Dedifferentiated amniotic fluid mesenchymal stem cell (primary cell): ENCODE measurements around the gene NLRC5.
A peak's percentile ranks its signal among the peaks of the same experiment; 100 is the strongest.
"Not testable (repeated sequence)": the region's sequence is repeated elsewhere in the genome, so short reads cannot be mapped to it uniquely, and the experiment has no call there.

Experiments used
- DNase-seq: peaks from one replicate; pipeline ENCODE4 v3.0.0-alpha.2; 2016; ENCODE audit errors: extremely low spot score

NLRC5 gene

GRCh38 chr16:56980792-56981724 is 8.3 kb upstream of the NLRC5 start:
- no peak for DNase-seq

- no peak for DNase-seq
These were observed 7.6 kb upstream of the NLRC5 start for GRCh38 chr16:56981729-56982271.

- no peak for DNase-seq
These were observed 6.7 kb upstream of the NLRC5 start for GRCh38 chr16:56982695-56983094.

GRCh38 chr16:56983211-56983751 is 6.1 kb upstream of the NLRC5 start:
- DNase-seq, result no peak

- no peak for DNase-seq
These were observed 4.7 kb upstream of the NLRC5 start for GRCh38 chr16:56984639-56985038.

- peak; percentile 87 for DNase-seq
These were observed 3.9 kb upstream of the NLRC5 start for GRCh38 chr16:56985288-56985961.

GRCh38 chr16:56985962-56986360 is 3.4 kb upstream of the NLRC5 start:
- DNase-seq, result no peak

GRCh38 chr16:56986361-56986760 is 3.0 kb upstream of the NLRC5 start:
- no peak for DNase-seq

- DNase-seq, result not testable (repeated sequence)
These were observed 2.4 kb upstream of the NLRC5 start for GRCh38 chr16:56986908-56987307.

- no peak for DNase-seq
These were observed 1.7 kb upstream of the NLRC5 start for GRCh38 chr16:56987692-56988091.

- no peak for DNase-seq
These were observed 1.0 kb upstream of the NLRC5 start for GRCh38 chr16:56988161-56988947.

GRCh38 chr16:56989988-56990387 is 631 bp downstream of the NLRC5 start:
- DNase-seq, result no peak

- DNase-seq, result no peak
These were observed 1.3 kb downstream of the NLRC5 start for GRCh38 chr16:56990407-56991286.

GRCh38 chr16:56992431-56992830 is 3.1 kb downstream of the NLRC5 start:
- DNase-seq, result not testable (repeated sequence)

GRCh38 chr16:56993204-56993603 is 3.8 kb downstream of the NLRC5 start:
- DNase-seq, result no peak

- DNase-seq, result no peak
These were observed 5.0 kb downstream of the NLRC5 start for GRCh38 chr16:56994311-56994710.

GRCh38 chr16:56995136-56995805 is 5.9 kb downstream of the NLRC5 start:
- DNase-seq, result no peak

- no peak for DNase-seq
These were observed 7.9 kb downstream of the NLRC5 start for GRCh38 chr16:56997264-56997663.

GRCh38 chr16:56997931-56998330 is 8.6 kb downstream of the NLRC5 start:
- DNase-seq, result no peak

GRCh38 chr16:56998352-56998751 is 9.0 kb downstream of the NLRC5 start:
- no peak for DNase-seq
